Effector CD8-positive, alpha-beta T cell (primary cell): ENCODE measurements around the gene SLC2A6.

Source experiments
- DNase-seq: peaks from one replicate; lab custom pipeline; 2025; lab: John Stamatoyannopoulos, UW

The SLC2A6 gene

DNA sequence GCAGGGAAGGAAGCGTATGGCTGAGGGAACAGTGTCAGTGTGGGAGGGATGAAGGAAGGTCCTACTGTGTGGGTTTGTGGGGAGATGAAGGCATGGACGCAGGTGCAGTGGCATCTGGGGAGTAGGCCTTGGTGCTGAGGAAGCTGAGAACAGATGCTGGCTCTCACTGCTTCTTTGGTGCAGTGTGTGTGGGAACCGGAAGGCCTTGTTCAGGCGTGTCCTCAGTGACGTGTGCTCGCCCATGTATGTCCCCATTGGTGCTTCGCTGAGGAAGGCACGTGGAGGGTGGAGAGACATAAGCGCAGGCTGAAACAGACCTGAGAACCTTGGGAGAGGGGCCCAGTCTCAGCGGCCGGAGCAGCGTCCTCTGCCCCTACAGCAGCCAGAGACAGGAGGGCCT, 38.0 kb downstream of the SLC2A6 start:
- DNase-seq = no peak

DNA sequence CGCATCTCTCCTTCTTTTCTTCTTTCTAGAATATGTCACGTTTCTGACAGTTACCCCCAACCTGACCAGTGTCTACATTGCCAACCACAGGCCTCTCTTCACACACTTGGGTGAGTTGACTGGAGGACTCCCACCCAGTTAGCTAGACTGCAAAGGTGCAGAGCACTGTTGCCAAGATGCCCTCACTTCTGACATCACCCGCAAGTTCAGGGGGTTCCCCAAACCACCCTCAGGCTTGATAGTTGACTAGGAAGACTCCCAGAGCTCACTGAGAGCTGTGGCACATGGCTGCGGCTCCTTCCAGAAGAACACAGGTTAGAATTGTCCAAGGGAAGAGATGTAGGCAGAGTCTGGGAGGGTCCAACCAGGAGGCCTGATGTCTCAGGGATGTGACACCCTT, 39.6 kb downstream of the SLC2A6 start:
- DNase-seq = no peak

DNA sequence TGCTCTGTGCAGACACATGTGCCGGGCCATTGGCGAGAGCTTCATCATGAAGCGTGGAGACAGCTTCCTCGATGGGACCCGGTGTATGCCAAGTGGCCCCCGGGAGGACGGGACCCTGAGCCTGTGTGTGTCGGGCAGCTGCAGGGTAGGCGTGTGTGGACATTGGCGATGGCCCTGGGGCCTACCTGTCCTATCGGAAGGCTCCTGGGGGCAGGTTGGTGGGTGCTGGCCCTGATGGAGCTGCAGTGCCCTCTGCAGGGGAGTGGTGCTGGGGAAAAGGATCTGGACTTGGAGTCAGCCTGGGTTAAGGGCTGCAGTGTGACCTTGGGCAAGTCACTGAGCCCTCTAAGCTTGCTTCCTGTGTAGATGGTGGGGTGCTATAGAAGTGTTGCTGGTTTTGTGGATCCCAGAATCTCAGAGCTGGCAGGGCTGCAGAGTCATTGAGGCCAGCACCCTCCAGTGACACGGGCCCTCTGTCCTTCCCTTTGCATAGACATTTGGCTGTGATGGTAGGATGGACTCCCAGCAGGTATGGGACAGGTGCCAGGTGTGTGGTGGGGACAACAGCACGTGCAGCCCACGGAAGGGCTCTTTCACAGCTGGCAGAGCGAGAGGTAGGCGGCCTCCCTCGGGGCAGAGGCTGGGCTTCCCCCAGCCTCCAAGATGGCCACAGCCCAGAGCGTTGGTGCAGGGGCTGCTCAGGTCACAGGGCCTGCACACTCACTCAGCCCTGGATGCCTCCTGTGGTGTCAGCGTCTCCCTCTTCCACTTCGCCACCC, 41.0 kb downstream of the SLC2A6 start:
- DNase-seq = no peak

DNA sequence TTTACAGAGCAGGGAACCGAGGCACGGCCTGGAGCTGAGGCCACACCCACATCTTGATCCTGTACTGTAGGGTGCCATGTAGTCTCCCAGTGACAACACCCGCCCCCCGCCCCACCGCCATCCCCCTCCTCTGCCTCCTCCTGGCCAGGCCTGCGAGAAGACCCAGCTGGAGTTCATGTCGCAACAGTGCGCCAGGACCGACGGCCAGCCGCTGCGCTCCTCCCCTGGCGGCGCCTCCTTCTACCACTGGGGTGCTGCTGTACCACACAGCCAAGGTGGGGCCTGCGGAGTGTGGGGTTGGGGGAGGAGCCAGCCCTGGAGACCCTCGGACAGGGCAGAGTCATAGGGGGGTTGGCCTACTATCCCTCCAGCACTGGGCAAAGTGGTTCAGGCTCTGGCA, 42.2 kb downstream of the SLC2A6 start:
- DNase-seq = no peak

DNA sequence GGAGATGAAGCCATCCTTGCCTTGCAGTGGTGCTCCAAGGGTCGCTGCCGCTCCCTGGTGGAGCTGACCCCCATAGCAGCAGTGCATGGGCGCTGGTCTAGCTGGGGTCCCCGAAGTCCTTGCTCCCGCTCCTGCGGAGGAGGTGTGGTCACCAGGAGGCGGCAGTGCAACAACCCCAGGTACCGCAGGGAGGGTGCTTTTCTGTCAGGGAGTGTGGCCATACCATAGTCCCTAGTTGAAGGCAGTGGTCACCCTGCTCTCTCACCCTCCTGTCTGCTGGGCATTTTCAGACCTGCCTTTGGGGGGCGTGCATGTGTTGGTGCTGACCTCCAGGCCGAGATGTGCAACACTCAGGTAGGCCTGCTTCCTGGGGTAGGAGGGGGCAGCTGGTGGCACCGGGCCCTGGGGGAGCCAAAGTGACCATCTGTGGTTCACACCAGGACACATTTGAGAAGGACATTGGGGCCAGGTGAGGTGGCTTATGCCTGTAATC, 45.5 kb downstream of the SLC2A6 start:
- no peak for DNase-seq

DNA sequence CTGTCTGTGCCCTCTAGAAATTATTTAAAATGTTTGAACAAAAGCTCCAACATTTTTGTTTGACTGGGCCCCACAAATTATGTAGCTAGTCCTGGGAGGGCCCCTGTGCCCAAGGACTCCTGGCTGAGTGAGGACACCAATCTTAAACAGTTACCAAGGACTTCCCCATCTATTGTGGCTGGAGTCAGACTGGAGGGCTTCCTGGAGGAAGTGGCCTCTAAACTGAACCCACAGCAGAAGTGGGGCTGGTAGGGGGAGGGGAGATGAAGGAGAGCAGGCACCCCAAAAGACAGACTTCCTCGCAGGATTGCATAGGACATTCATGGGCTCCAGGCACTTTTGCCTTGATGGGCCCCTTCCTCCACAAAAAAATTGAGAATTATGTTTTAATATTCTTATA, 48.7 kb downstream of the SLC2A6 start:
- DNase-seq = no peak

DNA sequence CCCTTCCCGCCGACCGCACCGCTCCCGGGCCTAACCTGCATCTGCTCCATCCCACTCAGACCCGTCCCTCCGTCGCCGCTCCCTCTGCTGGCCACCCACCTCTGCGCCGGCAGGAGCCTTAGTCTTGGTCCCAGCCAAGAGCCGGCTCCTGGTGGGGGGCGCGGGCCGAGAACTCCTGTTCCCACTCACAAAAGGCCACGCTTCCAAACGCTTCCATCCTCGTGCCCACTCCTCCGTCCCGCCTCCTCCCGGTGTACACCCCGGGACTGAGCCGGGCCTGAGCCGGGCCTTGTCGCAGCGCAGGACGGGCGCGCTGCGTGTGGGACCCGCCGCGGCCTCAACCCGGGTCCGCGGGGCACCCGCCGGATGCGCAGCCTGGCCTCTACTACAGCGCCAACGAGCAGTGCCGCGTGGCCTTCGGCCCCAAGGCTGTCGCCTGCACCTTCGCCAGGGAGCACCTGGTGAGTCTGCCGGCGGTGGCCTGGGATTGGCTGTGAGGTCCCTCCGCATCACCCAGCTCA, 49.2 kb downstream of the SLC2A6 start:
- DNase-seq = no peak

DNA sequence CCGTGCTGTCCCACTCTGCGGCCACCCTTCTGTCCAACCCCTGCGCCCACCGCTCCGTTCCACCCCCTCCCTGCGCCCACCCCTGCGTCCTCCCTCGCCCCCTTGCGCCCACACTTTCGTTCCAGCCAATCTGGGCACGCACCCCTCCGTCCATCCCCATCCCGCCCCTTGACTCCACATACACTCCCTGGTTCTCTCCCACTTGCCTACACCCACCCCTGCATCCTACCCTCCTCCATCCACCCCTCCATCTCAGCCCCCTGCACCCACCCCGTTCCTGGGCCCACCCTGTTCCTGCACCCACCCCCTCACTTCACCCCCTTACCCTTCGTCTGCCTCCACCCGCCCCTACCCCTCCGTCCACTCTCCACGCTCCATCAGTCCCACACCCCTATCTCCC, 49.7 kb downstream of the SLC2A6 start:
- DNase-seq = no peak

DNA sequence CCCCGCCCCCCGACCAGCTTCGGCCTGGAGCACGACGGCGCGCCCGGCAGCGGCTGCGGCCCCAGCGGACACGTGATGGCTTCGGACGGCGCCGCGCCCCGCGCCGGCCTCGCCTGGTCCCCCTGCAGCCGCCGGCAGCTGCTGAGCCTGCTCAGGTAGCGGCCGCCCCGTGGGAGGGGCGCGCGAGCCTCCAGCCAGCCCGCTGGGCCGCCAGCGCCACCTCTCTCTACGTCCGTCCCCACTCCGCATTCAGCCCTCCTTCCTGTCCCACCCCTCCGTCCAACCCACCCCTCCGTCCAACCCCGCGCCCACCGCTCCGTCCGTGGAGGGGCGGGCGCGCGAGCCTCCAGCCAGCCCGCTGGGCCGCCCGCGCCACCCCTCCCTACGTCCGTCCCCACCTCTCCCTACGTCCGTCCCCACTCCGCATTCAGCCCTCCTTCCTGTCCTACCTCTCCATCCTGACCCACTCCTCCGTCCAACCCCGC, 50.2 kb downstream of the SLC2A6 start:
- no peak for DNase-seq

DNA sequence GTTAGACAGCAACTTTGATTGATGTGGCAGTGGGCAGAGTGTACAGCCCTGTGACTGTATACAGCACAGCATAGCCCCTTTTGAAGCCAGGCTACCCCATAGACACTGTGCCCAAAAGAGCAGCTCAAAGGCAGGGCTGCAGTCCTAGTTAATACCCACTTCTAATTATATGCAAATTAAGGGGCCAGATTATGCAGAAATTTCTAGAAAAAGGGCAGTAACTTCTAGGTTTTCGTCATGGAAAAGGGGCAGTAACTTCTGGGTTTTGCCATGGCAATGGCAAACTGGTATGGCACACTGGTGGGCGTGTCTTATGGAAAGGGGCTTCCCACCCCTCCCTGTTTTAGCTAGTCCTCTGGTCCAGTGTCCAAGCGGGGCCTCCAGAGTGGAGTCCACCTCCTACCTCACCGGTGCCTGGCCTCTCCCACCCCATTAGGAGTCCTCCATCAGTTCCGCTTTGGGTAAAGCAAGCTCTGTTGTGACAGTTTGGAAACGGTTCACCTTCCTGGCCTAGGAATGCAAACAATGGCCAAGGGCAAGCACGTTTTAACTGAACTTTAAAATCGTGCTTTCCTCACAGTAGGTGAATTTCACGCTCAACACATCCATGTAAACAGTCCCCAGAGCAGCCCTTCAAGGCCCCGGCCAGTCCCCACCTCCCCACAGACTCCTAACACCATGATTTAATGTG, 51.1 kb downstream of the SLC2A6 start:
- DNase-seq = no peak

DNA sequence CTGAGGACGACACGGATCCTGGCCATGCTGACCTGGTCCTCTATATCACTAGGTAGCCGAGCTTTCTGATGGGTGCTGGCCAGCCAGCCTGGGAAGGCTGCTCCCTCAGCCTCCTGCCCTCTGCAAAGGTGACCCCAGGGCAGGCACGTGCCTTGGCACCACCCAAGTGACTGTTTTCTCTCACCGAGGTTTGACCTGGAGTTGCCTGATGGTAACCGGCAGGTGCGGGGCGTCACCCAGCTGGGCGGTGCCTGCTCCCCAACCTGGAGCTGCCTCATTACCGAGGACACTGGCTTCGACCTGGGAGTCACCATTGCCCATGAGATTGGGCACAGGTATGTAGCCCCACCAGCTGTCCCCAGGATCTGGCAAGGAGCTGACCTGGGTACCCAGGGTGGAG, 52.9 kb downstream of the SLC2A6 start:
- no peak for DNase-seq

DNA sequence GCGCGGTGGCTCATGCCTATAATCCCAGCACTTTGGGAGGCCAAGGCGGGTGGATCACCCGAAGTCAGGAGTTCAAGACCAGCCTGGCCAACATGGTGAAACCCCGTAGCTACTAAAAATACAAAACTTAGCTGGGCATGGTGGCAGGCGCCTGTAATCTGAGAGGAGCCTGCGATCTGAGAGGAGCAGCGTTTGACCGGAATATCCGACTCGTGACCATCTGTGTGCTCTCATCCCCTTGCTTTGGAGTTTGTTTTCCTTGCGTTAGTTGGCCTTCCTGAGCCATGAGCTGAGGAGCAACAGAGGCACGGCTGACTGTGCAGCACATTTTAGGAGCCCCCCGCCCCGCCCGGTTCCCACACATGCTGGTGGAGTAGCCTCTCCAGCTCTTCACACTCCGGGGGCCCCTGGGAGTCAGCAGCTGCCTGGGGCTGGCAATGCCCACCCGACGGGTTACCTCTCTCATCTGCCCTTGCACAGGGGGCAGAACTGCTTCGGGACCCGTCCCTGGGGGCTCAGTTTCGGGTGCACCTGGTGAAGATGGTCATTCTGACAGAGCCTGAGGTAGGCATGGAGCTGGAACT, 53.8 kb downstream of the SLC2A6 start:
- no peak for DNase-seq

DNA sequence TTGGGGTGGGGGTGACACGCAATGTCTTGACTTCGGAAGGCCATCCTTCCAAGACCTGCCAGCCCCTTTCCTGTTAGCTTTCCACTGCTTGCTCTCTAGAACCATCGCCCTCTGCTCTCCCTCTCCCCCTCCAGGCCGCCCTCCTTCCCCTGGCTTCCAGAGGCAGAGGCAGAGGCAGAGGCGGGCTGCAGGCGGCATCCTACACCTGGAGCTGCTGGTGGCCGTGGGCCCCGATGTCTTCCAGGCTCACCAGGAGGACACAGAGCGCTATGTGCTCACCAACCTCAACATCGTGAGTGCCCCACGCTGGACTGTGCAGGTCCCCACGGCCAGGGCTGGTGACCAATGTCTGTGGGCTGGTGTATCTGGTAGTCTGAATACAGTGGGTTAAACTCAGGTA, 54.7 kb downstream of the SLC2A6 start:
- no peak for DNase-seq

DNA sequence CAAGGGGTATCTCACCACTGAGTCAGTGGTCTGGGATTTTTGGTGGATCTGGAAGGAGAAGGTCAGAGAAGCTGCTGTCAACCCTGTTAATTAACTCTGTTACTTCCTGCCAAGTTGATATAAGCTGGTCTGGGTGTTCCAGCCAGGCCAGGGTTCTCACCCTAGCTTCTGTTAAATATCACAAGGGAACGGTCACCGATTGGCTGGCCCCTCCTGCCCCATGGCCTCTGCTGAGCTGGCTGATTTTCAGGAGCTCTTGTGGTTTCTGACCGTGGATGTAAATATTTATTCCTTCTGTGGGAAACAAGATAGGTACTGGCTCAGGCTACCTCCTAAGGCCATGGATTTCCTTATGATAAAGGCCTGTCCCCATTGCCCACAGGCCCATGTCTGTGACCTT, 55.7 kb downstream of the SLC2A6 start:
- no peak for DNase-seq

DNA sequence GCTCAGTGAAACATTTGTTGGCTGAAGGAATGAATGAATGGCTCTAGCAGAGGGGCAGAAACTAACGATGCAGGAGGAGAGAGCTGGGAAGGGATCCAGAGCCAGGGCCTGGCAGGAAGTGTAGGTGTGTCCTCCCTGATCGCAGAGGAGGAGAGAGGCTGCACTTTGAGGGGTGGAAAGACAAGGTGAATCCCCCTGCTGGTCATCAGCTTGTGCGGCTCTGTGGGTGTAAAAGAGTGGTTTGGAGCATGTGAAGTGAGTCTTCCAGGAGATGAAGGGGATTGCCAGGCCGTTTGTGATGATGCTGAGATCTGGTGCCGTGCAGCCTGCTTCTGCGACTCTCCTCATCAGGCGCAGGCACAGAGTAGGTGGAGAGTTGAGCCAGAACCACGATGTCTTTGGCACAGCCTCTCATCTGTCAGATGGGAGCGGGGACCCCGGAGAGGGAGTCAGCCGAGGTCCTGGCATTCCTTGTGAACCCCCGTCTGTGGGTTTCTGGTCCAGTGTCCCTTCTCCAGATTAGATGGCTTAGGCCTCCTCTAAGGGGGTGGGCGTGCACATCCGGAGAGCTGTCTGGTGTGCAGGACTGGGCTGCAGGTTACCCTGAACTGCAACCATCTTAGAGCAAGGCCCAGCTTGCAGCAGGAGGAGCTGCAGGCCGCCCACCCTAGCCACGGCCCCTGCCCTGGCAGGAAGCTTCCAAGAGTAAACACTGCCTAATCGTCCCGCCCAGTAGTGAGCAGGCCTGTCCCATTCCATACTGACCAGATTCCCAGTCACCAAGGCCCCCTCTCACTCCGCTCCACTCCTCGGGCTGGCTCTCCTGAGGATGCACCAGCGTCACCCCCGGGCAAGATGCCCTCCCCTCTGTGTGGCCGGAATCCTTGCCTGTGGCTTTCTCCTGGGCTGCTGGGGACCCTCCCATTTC, 57.0 kb downstream of the SLC2A6 start, which contains the start of gene ADAMTS13:
Gene ADAMTS13 (plus strand): TSS at position 753 of the 928 bp plus-strand sequence. CDS start 77 bp downstream, at position 830.
- no peak for DNase-seq
